Loucy (cell line): ENCODE data around the gene PARD3B.

Experiments
- H2AFZ ChIP-seq: fragments of 200-600 bp; sonication (generic); 2 replicates; pipeline ENCODE4 v1.6.0; 2016; ENCODE audit warnings: antibody characterized with exemption, mild to moderate bottlenecking, low read length, moderate library complexity
- H3F3A ChIP-seq: fragments of 200-600 bp; 2 replicates; pipeline ENCODE4 v1.6.0; 2016; ENCODE audit warnings: antibody characterized with exemption, low read depth, mild to moderate bottlenecking
- H3K27me3 ChIP-seq: fragments of 200-600 bp; sonication (generic); 2 replicates; pipeline ENCODE4 v1.6.1; 2014; ENCODE audit warnings: low read length, mild to moderate bottlenecking; ENCODE audit not compliant: insufficient read depth, poor library complexity, severe bottlenecking
- H3K36me3 ChIP-seq: fragments of 200-600 bp; sonication (generic); 2 replicates; pipeline ENCODE4 v1.6.1; 2016; ENCODE audit warnings: low read length; ENCODE audit not compliant: insufficient read depth
- H3K4me1 ChIP-seq: fragments of 200-600 bp; sonication (generic); 2 replicates; pipeline ENCODE4 v1.5.1; 2014; ENCODE audit warnings: low read length, mild to moderate bottlenecking; ENCODE audit not compliant: insufficient read depth, poor library complexity, severe bottlenecking
- H3K4me2 ChIP-seq: fragments of 200-600 bp; sonication (generic); 2 replicates; pipeline ENCODE4 v1.6.0; 2014; ENCODE audit warnings: antibody characterized with exemption, low read length, low read depth, mild to moderate bottlenecking; ENCODE audit not compliant: poor library complexity, severe bottlenecking
- H3K4me3 ChIP-seq: fragments of 200-600 bp; sonication (generic); 2 replicates; pipeline ENCODE4 v1.5.1; 2014; ENCODE audit warnings: low read length, mild to moderate bottlenecking, mixed read lengths; ENCODE audit not compliant: poor library complexity, severe bottlenecking
- H3K79me2 ChIP-seq: fragments of 200-600 bp; sonication (generic); 2 replicates; pipeline ENCODE4 v1.6.1; 2014; ENCODE audit warnings: low read length; ENCODE audit not compliant: insufficient read depth
- H3K9ac ChIP-seq: fragments of 200-600 bp; sonication (generic); 2 replicates; pipeline ENCODE4 v1.6.0; 2014; ENCODE audit warnings: mild to moderate bottlenecking, low read depth, low read length, moderate library complexity; ENCODE audit not compliant: poor library complexity, severe bottlenecking
- H3K9me2 ChIP-seq: fragments of 200-600 bp; sonication (generic); replicated peaks from 2 replicates; pipeline ENCODE4 v1.6.1; 2016; ENCODE audit warnings: low read depth, low read length, mixed read lengths
- H3K9me3 ChIP-seq: fragments of 200-600 bp; sonication (generic); 2 replicates; pipeline ENCODE4 v1.6.1; 2014; ENCODE audit warnings: mild to moderate bottlenecking, antibody characterized with exemption, low read length, low read depth; ENCODE audit not compliant: insufficient read depth
- H4K20me1 ChIP-seq: fragments of 200-600 bp; sonication (generic); 2 replicates; pipeline ENCODE4 v1.6.0; 2014; ENCODE audit warnings: antibody characterized with exemption, low read length, mild to moderate bottlenecking; ENCODE audit not compliant: insufficient read depth, poor library complexity, severe bottlenecking
- EZH2phosphoT487 ChIP-seq: fragments of 200-600 bp; IDR thresholded peaks from 2 replicates; pipeline ENCODE4 v1.6.1; 2018; ENCODE audit warnings: antibody characterized with exemption, mild to moderate bottlenecking, moderate library complexity, borderline replicate concordance
- TF ChIP-seq, protein P1 (sequence below): fragments of 200-600 bp; sonication (generic); conservative IDR thresholded peaks from 2 replicates; pipeline ENCODE4 v1.5.1; 2014; ENCODE audit warnings: mild to moderate bottlenecking, antibody characterized with exemption, low read length

PARD3B gene

DNA sequence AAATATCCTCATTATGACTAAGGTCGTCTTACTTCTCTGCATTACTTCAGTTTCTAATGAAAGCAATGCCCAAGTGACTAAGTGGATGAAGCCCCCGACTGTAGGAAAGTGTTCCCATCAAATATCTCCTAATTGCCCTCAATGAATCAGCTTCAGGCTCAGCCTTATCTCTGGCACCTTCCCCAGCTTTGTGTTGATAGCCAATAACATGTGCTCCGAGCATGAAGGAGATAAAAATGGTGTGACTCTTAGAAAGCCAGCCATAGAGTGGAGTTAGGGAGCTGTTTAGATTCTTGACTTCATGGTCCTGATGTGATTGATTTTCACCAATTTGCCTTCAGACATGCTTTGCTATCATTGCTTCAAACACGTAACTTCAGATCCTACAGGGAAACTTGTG is 797.8 kb downstream of the PARD3B start:
- H3K36me3 ChIP-seq: no peaks in the 10 kb centered on the region
- no peaks in the 10 kb centered on the region for H3K9me3 ChIP-seq
- TF ChIP-seq EZH2phosphoT487: no peak
- TF ChIP-seq, protein P1, sequence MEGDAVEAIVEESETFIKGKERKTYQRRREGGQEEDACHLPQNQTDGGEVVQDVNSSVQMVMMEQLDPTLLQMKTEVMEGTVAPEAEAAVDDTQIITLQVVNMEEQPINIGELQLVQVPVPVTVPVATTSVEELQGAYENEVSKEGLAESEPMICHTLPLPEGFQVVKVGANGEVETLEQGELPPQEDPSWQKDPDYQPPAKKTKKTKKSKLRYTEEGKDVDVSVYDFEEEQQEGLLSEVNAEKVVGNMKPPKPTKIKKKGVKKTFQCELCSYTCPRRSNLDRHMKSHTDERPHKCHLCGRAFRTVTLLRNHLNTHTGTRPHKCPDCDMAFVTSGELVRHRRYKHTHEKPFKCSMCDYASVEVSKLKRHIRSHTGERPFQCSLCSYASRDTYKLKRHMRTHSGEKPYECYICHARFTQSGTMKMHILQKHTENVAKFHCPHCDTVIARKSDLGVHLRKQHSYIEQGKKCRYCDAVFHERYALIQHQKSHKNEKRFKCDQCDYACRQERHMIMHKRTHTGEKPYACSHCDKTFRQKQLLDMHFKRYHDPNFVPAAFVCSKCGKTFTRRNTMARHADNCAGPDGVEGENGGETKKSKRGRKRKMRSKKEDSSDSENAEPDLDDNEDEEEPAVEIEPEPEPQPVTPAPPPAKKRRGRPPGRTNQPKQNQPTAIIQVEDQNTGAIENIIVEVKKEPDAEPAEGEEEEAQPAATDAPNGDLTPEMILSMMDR: no peak
- no peaks in the 10 kb centered on the region for H3F3A ChIP-seq
- H3K9ac ChIP-seq: no peak overlapping the region
- no peaks in the 10 kb centered on the region for H3K79me2 ChIP-seq
- H4K20me1 ChIP-seq: no peaks in the 10 kb centered on the region
- no peak overlapping the region for H2AFZ ChIP-seq
- H3K4me3 ChIP-seq: no peak overlapping the region
- no peaks in the 10 kb centered on the region for H3K27me3 ChIP-seq
- no peak overlapping the region for H3K4me2 ChIP-seq
- H3K4me1 ChIP-seq: no peaks in the 10 kb centered on the region
- no peaks in the 10 kb centered on the region for H3K9me2 ChIP-seq

DNA sequence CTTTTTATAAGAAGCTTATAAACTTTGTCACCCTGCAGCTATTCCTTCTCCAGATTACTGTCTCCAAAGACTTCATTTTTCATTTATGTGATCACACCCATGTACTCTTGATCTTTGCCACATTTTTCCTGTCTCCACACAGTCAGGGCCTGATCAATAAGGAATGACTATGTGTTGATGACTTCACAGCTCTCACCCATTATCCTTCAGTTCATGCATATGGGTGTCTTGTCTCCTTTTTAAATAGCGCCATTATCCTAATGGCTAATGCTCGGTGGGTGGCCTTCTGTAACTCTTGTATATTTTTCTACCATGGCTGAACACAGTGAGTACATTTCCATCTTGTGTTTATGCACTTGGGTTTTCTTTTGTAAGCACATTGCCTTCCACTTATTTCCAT is 801.4 kb downstream of the PARD3B start:
- Histone ChIP-seq H3K4me2 (no peak overlapping the region), H3K9ac (no peak overlapping the region), H2AFZ (no peak overlapping the region), H3K9me3 (no peaks in the 10 kb centered on the region), H4K20me1 (no peaks in the 10 kb centered on the region), H3K9me2 (no peaks in the 10 kb centered on the region), H3K4me3 (no peak overlapping the region), H3K79me2 (no peaks in the 10 kb centered on the region), H3K27me3 (no peaks in the 10 kb centered on the region), H3F3A (no peaks in the 10 kb centered on the region), H3K36me3 (no peaks in the 10 kb centered on the region), H3K4me1 (no peaks in the 10 kb centered on the region)
- TF ChIP-seq EZH2phosphoT487: no peak

DNA sequence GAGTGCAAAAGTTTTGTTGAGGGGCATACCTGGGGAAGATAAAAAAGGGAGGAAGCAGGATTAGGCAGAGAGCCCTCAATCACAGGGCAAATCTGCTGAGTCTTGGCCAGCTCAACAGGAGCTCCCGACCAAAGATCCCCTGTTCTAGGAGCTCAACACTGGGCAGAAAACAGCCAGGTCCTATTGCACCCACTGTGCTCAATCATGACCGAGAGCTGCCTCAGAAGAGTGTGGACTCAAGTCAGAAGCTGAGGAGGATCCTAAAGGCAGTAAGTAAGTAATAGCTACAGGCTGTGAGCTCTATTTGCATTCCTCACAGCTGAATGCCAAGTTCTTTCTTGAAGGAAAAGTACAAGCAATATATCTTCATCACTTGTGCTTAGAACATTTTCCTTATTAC is 802.6 kb downstream of the PARD3B start:
- H3K27me3 ChIP-seq: no peaks in the 10 kb centered on the region
- H3K4me3 ChIP-seq: no peak overlapping the region
- H3K9ac ChIP-seq: no peak overlapping the region
- H3K36me3 ChIP-seq: no peaks in the 10 kb centered on the region
- H3K9me2 ChIP-seq: no peaks in the 10 kb centered on the region
- no peaks in the 10 kb centered on the region for H4K20me1 ChIP-seq
- no peaks in the 10 kb centered on the region for H3K79me2 ChIP-seq
- no peak overlapping the region for H2AFZ ChIP-seq
- H3K4me2 ChIP-seq: no peak overlapping the region
- no peaks in the 10 kb centered on the region for H3K4me1 ChIP-seq
- H3F3A ChIP-seq: no peaks in the 10 kb centered on the region
- H3K9me3 ChIP-seq: no peaks in the 10 kb centered on the region
- TF ChIP-seq, protein P1: no peak
- no peak for TF ChIP-seq EZH2phosphoT487

DNA sequence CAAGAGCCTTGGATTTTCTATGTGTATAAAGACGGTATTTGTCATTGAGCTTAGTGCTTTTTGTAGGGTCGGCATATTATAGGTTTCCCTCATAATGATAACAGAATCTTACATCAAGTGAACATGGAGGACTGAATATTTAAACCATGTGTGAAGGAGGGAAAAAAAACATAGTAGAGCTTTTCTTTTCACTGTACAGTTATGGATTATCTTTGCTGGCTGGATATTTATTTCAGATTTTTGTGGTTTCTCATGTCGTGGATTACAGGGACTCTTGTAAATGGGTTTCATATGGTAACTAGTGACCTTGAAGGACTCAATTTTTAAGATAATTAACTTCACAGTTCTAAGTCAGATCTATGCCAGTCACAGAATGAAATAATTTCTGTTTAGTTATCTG is 806.8 kb downstream of the PARD3B start:
- Histone ChIP-seq H3K9me2 (no peaks in the 10 kb centered on the region), H3K9me3 (no peaks in the 10 kb centered on the region), H3K36me3 (no peaks in the 10 kb centered on the region), H4K20me1 (no peaks in the 10 kb centered on the region), H3F3A (no peaks in the 10 kb centered on the region), H2AFZ (no peak overlapping the region), H3K4me3 (no peak overlapping the region), H3K4me2 (no peak overlapping the region), H3K27me3 (no peaks in the 10 kb centered on the region), H3K79me2 (no peaks in the 10 kb centered on the region), H3K9ac (no peak overlapping the region), H3K4me1 (no peaks in the 10 kb centered on the region)
- TF ChIP-seq, protein P1: no peak
- no peak for TF ChIP-seq EZH2phosphoT487
